ENCODE measurements around the gene SURF6. TPM values are rescaled to one million over a fixed set of nuclear protein-coding genes. Genes with fewer than 3 reads are reported as not detected.

SURF6 gene
- total and polyA plus RNA-seq, 2 experiments from 2014 or later: 17.6 to 27.6 TPM

- TF ChIP-seq ZNF462 (CRISPR knock-in tag; IDR thresholded peaks at IDR 0.05): no peak
- no peak for TF ChIP-seq EZH2phosphoT487 (IDR thresholded peaks at IDR 0.05; ENCODE audit: unreplicated experiment)
- TF ChIP-seq POLR2AphosphoS5 (IDR thresholded peaks at IDR 0.05; ENCODE audit: low read depth): no peak
- TF ChIP-seq ZNF331 (CRISPR knock-in tag; IDR thresholded peaks at IDR 0.05; ENCODE audit: low read depth): no peak
Observed at GRCh38 chr9:133340916-133341315, 4.9 kb upstream of the SURF6 start (continued).

GRCh38 chr9:133340256-133340655, 4.3 kb upstream of the SURF6 start:
- Histone ChIP-seq H4K20me1 (replicated peaks; ENCODE audit: insufficient read depth) (peaks cover 12% of the 10 kb centered on the region), H2AFZ (no peak overlapping the region), H3K27me3 (ENCODE audit: insufficient read depth) (no peaks in the 10 kb centered on the region), H3K36me3 (ENCODE audit: insufficient read depth) (peaks cover 21% of the 10 kb centered on the region), H3K27ac (ENCODE audit: low read depth) (no peak overlapping the region), H3K9me2 (ENCODE audit: insufficient read depth) (no peaks in the 10 kb centered on the region), H3F3A (replicated peaks; ENCODE audit: low read depth) (peaks cover 33% of the 10 kb centered on the region; the same call in 1 of the 2 replicates), H3K79me2 (replicated peaks; ENCODE audit: insufficient read depth) (peaks cover 8% of the 10 kb centered on the region), H3K4me2 (no peak overlapping the region), H3K4me3 (no peak overlapping the region), H3K4me1 (ENCODE audit: insufficient read depth) (no peaks in the 10 kb centered on the region)
- H3K27me3 Mint-ChIP-seq (ENCODE audit: insufficient read depth, low read depth, poor library complexity): peaks cover 16% of the 10 kb centered on the region
- H3K27ac Mint-ChIP-seq: no peak overlapping the region
- DNase-seq (ENCODE audit: low spot score) (no peak), ATAC-seq (no peak)
- H3K9me3 Mint-ChIP-seq: peaks cover 4% of the 10 kb centered on the region; the same call in 1 of the 3 replicates
- peaks cover 69% of the 10 kb centered on the region for H3K36me3 Mint-ChIP-seq (ENCODE audit: low read depth)
- TF ChIP-seq ZNF331 (CRISPR knock-in tag; IDR thresholded peaks at IDR 0.05; ENCODE audit: low read depth): no peak
- TF ChIP-seq JUNB (IDR thresholded peaks at IDR 0.05; ENCODE audit: unreplicated experiment): no peak
- no peak for TF ChIP-seq REST (IDR thresholded peaks at IDR 0.05; ENCODE audit: unreplicated experiment)
- no peak for TF ChIP-seq POLR2AphosphoS5 (IDR thresholded peaks at IDR 0.05; ENCODE audit: low read depth)
- TF ChIP-seq EZH2phosphoT487 (IDR thresholded peaks at IDR 0.05; ENCODE audit: unreplicated experiment): no peak
- no peak for TF ChIP-seq STAT1 (IDR thresholded peaks at IDR 0.05; ENCODE audit: unreplicated experiment)
- no peak overlapping the region for H3K4me3 Mint-ChIP-seq
- peaks cover 6% of the 10 kb centered on the region for H3K4me1 Mint-ChIP-seq
